Skeletal muscle tissue (tissue), 4 donors: ENCODE results near the gene CPLX1. TPM values are rescaled to one million over a fixed set of nuclear protein-coding genes. Genes with fewer than 3 reads are reported as not detected.
"Not testable (repeated sequence)": the region's sequence is repeated elsewhere in the genome, so short reads cannot be mapped to it uniquely, and the experiment has no call there.

Source experiments
- H3K27ac ChIP-seq: one replicate; pipeline ENCODE4 v1.7.0; 2013; ENCODE audit warnings: mild to moderate bottlenecking, low read depth, low read length, inconsistent platforms
- H3K27me3 ChIP-seq, 3 donors: one replicate each; pipeline ENCODE4 v1.7.0; 2013; ENCODE audit warnings: low read length in 3 of 3; ENCODE audit not compliant: control insufficient read depth in 3 of 3, insufficient read depth in 3 of 3
- H3K36me3 ChIP-seq, 3 donors: one replicate each; pipeline ENCODE4 v1.7.0; 2013; ENCODE audit warnings: low read length in 3 of 3; ENCODE audit not compliant: control insufficient read depth in 3 of 3, insufficient read depth in 3 of 3
- H3K4me1 ChIP-seq, 3 donors: one replicate each; pipeline ENCODE4 v1.7.0; 2013; ENCODE audit warnings: low read length in 3 of 3, mild to moderate bottlenecking in 3 of 3; ENCODE audit not compliant: control insufficient read depth in 3 of 3, insufficient read depth in 3 of 3
- H3K4me3 ChIP-seq, 3 donors: one replicate each; pipeline ENCODE4 v1.7.0; 2013; ENCODE audit warnings: low read length in 3 of 3
- H3K9ac ChIP-seq, 3 donors: one replicate each; pipeline ENCODE4 v1.7.0; 2013; ENCODE audit warnings: low read length in 3 of 3, mild to moderate bottlenecking in 3 of 3, moderate library complexity in 2 of 3, low read depth in 1 of 3
- H3K9me3 ChIP-seq, 3 donors: one replicate each; pipeline ENCODE4 v1.7.0; 2013; ENCODE audit warnings: low read length in 3 of 3; ENCODE audit not compliant: control insufficient read depth in 3 of 3
- total RNA-seq: library from RNA; depleted of rRNA; stranded (reverse); fragments of >200 nt; gene quantifications from one replicate; pipeline ENCODE4 v1.2.3, GENCODE V29; 2014
- donor health status: Osteomylitis.

The CPLX1 gene
- total RNA-seq, 1 donor from 2014 or later, result not detected

GRCh38 chr4:763191-763810 lies 62.6 kb downstream of the CPLX1 start:
- no peak overlapping the region for H3K4me3 ChIP-seq
- H3K9ac ChIP-seq, result no peak overlapping the region
- peaks cover 3 to 8% (median 6%) of the 10 kb centered on the region in 3 donors for H3K4me1 ChIP-seq
- no peak overlapping the region for H3K27ac ChIP-seq
- no peaks in the 10 kb centered on the region for H3K27me3 ChIP-seq
- H3K36me3 ChIP-seq, result peaks cover 38 to 42% (median 42%) of the 10 kb centered on the region in 3 donors
- H3K9me3 ChIP-seq, result no peaks in the 10 kb centered on the region

- Histone ChIP-seq H3K4me1 (peaks cover 3 to 8% (median 6%) of the 10 kb centered on the region in 3 donors), H3K4me3 (no peak overlapping the region), H3K36me3 (peaks cover 35 to 42% (median 42%) of the 10 kb centered on the region in 3 donors), H3K9me3 (no peaks in the 10 kb centered on the region), H3K27ac (no peak overlapping the region), H3K9ac (no peak overlapping the region), H3K27me3 (no peaks in the 10 kb centered on the region)
These were observed 63.4 kb downstream of the CPLX1 start for GRCh38 chr4:762211-763190.

DNA sequence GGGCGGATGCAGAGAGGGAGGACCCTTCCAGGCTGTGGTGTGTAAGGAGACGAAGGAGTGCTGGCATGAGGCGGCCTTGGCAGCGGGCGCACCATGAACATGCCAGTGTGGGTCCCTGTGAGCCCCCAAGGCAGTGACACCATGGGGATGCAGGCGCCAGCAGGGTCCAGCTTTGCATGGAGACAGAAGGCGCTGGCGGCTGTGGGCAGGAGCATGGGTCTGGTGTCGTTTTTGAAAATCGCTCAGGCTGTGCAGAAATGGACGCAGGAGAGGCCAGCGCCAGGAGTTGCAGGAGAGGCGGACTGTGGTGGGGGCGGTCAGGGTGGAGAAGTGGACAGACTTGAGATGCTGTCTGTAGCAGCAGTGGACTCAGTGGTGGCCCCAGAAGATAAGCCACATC lies 64.2 kb downstream of the CPLX1 start:
- Histone ChIP-seq H3K9me3 (no peaks in the 10 kb centered on the region), H3K27ac (no peak overlapping the region), H3K4me3 (no peak overlapping the region), H3K27me3 (no peaks in the 10 kb centered on the region), H3K9ac (no peak overlapping the region), H3K36me3 (peaks cover 28 to 39% (median 36%) of the 10 kb centered on the region in 3 donors), H3K4me1 (peaks cover 3 to 8% (median 4%) of the 10 kb centered on the region in 3 donors)

- no peak overlapping the region for H3K4me3 ChIP-seq
- H3K27ac ChIP-seq, result no peak overlapping the region
- H3K27me3 ChIP-seq, result no peaks in the 10 kb centered on the region
- H3K36me3 ChIP-seq, result peaks cover 22 to 35% (median 32%) of the 10 kb centered on the region in 3 donors
- no peak overlapping the region for H3K9ac ChIP-seq
- no peaks in the 10 kb centered on the region for H3K9me3 ChIP-seq
- H3K4me1 ChIP-seq, result peaks cover 3 to 8% (median 4%) of the 10 kb centered on the region in 3 donors
These were observed 64.8 kb downstream of the CPLX1 start for GRCh38 chr4:761086-761485.

DNA sequence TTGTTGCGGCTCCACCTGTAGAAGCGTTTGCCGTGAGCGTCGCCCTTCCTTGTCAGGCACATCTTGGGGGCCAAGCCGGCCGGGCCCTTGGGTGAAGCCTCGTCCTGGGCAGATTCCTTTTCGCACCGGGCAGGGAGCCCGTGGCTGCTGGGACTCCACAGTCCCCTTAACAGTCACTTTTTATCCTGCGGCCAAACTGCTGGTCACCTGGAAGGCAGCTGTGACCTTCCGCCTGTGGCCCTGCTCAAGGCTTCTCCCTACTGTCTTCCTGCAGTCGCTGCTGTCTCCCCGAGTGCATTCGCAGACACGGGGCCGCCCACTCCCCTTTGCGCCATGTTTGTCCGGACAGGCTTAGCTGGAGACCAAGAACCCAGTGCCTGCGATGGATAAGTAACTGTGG lies 65.3 kb downstream of the CPLX1 start:
- Histone ChIP-seq H3K9me3 (no peaks in the 10 kb centered on the region), H3K27me3 (no peaks in the 10 kb centered on the region), H3K4me1 (peaks cover 3 to 8% (median 4%) of the 10 kb centered on the region in 3 donors), H3K27ac (no peak overlapping the region), H3K9ac (no peak overlapping the region), H3K36me3 (peaks cover 17 to 32% (median 27%) of the 10 kb centered on the region in 3 donors), H3K4me3 (no peak overlapping the region)

DNA sequence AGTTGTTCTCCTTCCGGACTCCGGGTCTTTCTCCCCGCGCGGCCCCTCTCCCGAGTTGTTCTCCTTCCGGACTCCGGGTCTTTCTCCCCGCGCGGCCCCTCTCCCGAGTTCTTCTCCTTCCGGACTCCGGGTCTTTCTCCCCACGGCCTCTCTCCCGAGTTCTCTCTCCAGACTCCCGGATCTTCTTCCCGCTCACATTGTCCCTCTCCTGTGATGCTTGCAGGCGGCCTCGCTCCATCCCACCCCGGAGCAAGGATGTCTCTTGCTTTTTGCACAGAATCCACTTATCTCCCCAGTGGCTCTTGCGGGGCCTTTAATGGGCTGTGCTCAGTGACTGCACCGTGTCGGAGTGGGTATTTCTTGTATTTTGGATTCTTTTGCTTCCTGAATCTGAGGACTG lies 66.1 kb downstream of the CPLX1 start:
- H3K4me1 ChIP-seq, H3K9ac ChIP-seq, H3K9me3 ChIP-seq, H3K27ac ChIP-seq, H3K27me3 ChIP-seq, H3K4me3 ChIP-seq: not testable (repeated sequence)
- H3K36me3 ChIP-seq, result peaks cover 16 to 28% (median 25%) of the 10 kb centered on the region in 3 donors

- H3K36me3 ChIP-seq, result peaks cover 8 to 30% (median 13%) of the 10 kb centered on the region in 3 donors
- H3K9me3 ChIP-seq, result no peaks in the 10 kb centered on the region
- H3K4me3 ChIP-seq, result no peak overlapping the region
- peaks cover 3 to 8% (median 4%) of the 10 kb centered on the region in 3 donors for H3K4me1 ChIP-seq
- no peaks in the 10 kb centered on the region for H3K27me3 ChIP-seq
- no peak overlapping the region for H3K9ac ChIP-seq
- H3K27ac ChIP-seq, result no peak overlapping the region
These were observed 68.8 kb downstream of the CPLX1 start for GRCh38 chr4:757111-757510.

- no peak overlapping the region for H3K27ac ChIP-seq
- H3K9me3 ChIP-seq, result no peaks in the 10 kb centered on the region
- H3K4me1 ChIP-seq, result peaks cover 4 to 6% (median 4%) of the 10 kb centered on the region in 3 donors
- H3K4me3 ChIP-seq, result no peak overlapping the region
- H3K9ac ChIP-seq, result no peak overlapping the region
- H3K36me3 ChIP-seq, result peaks cover 0 to 13% (median 7%) of the 10 kb centered on the region in 3 donors
- H3K27me3 ChIP-seq, result no peaks in the 10 kb centered on the region
These were observed 71.5 kb downstream of the CPLX1 start for GRCh38 chr4:754221-755120.

DNA sequence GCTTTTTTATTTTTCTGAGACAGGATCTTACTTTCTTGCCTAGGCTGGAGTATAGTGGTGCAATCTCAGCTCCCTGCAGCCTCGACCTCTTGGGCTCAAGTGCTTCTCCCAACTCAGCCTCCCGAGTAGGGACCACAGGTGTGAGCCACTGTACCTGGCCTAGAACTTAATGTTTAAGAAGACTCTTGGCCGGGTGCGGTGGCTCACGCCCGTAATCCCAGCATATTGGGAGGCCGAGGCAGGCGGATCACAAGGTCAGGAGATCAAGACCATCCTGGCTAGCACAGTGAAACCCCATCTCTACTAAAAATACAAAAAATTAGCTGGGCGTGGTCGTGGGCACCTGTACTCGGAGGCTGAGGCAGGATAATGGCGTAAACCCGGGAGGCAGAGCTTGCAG lies 72.7 kb downstream of the CPLX1 start:
- not testable (repeated sequence) for H3K27me3 ChIP-seq, H3K9me3 ChIP-seq
- H3K36me3 ChIP-seq, result peaks cover 0 to 17% (median 11%) of the 10 kb centered on the region in 3 donors

More for the DNA sequence above, 72.7 kb downstream of the CPLX1 start:
- not testable (repeated sequence) for H3K9ac ChIP-seq, H3K27ac ChIP-seq, H3K4me1 ChIP-seq, H3K4me3 ChIP-seq
